LoVo (cell line): ENCODE data around the gene DXO.
"Not testable (repeated sequence)": the region's sequence is repeated elsewhere in the genome, so short reads cannot be mapped to it uniquely, and the experiment has no call there.

Source experiments
- DNase-seq: peaks from one replicate; pipeline ENCODE4 v3.0.0-alpha.2; 2016; ENCODE audit warnings: low spot score

The DXO gene

DNA sequence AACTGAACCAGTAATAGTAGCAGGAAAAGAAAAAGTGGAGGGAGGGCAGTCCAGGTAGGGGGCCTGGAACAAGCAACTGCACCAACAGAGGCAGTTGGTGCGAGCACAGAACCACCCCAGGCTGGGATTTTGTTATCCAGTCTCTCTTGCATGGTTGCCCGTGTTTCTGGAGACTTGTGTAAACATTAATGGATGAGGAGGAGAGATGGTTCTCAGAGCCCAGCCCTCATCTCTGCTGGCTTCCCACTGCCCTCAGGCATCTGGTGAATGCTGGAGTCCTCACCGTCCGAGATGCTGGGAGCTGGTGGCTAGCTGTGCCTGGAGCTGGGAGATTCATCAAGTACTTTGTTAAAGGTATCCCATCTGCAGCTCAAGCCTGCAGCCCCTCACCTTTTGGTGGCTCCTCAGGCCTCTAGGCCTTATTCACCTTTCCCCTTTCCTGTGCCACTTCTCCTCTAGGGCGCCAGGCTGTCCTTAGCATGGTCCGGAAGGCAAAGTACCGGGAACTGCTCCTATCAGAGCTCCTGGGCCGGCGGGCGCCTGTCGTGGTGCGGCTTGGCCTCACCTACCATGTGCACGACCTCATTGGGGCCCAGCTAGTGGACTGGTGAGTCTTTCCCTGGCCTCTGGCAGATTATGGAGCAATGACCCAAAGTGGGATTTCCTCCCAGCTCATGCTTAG lies 8.4 kb upstream of the DXO start:
- DNase-seq = not testable (repeated sequence)

DNA sequence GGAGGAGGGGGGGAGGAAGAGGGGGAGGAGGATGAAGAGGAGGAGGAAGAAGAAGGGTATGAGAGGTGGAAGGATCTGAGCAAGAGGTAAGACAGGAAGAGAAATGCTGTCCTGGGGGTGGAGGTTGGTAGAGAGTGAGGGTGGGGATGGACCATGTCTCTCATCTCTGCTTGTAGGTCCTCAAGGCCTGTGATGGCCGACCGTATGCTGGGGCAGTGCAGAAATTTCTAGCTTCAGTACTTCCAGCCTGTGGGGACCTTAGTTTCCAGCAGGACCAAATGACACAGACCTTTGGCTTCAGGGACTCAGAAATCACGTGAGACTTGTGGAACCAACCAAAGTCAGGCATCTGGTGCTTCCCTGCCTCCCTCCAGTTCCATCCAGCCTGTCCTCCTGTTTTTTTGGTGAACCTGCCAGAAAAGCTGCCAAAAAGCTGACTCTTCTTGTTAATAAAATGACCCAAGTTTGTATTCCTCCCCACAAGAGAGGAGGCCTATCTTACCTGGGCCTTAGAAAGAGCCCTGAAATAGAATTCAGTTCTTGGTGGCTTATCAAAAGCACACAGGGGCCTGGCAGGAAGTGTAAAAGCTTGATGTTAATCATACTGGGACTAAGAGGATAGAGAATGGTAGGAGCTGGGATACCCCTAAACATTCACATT lies 7.4 kb upstream of the DXO start:
- DNase-seq = no peak

DNA sequence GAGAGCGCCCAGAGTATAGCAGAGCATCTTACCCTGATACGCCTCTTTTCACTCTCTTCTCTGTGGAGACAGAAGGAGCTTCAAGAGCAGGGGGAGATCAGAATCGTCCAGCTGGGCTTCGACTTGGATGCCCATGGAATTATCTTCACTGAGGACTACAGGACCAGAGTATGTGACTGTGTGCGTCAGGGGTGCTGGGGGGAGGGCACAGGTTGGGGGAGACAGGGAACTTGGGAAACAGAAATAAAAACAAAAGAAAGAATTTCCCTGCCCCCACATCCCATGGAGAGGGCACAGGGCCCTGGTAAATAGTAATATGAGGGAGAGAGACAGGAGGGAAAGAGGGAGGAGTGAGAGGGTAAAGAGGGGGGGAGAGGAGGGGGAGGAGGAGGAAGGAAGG lies 6.9 kb upstream of the DXO start:
- DNase-seq = no peak

DNA sequence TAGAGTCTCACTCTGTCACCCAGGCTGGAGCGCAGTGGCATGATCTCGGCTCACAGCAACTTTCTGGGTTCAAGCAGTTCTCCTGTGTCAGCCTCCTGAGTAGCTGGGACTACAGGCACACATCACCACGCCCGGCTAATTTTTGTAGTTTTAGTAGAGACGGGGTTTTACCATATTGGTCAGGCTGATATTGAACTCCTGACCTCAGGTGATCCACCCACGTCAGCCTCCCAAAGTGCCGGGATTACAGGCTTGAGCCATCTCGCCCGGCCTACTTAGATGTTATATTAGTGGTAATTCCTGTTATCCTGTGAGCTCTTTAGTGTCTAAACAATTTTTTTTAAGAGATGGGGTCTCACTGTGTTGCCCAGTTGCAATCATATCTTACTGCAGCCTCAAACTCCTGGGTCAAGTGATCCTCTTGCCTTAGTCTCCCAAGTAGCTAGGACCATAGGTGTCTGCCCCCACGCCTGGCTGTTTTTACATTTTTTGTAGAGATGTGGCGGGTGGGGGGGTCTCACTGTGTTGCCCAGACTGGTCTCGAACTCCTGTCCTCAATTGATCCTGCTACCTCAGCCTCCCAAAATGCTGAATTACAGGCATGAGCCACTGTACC lies 6.0 kb upstream of the DXO start:
- no peak for DNase-seq

DNA sequence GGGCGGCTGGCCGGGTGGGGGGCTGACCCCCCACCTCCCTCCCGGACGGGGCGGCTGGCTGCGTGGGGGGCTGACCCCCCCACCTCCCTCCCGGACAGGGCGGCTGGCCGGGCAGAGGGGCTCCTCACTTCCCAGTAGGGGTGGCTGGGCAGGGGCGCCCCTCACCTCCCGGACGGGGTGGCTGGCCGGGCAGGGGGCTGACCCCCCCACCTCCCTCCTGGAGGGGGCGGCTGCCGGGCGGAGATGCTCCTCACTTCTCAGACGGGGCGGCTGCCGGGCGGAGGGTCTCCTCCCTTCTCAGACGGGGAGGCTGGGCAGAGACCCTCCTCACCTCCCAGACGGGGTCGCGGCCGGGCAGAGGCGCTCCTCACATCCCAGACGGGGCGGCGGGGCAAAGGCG lies 4.1 kb upstream of the DXO start:
- not testable (repeated sequence) for DNase-seq

DNA sequence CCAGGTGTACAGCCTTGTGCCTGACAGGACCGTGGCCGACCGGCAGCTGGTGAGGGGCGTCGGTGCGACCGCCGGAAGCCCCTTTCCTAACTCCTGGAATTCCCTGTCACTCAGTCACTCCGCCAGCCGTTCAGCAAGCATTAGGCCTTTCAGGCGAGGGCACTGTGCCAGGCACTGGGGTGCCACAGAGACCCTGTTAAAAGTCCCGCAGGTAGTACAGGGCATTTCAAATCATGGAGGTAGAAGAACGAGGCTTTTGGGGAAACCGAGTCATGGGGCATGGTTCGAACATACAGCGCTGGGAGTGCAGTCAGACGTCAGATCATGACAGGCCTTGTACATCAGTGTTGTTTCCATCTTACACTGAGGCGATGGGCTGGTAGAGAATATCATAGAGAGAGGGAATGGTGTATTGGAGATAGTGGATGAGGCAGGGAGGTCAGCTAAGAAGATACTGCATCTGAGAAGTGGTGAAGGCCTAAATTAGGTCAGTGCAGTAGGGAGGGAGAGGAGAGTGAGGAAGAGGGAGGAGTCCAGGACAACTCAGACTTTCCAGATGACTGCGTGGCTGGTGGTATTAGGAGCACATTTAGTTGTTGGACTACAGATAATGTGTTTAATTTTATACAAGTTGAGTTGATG lies 892 bp upstream of the DXO start:
- DNase-seq = no peak

DNA sequence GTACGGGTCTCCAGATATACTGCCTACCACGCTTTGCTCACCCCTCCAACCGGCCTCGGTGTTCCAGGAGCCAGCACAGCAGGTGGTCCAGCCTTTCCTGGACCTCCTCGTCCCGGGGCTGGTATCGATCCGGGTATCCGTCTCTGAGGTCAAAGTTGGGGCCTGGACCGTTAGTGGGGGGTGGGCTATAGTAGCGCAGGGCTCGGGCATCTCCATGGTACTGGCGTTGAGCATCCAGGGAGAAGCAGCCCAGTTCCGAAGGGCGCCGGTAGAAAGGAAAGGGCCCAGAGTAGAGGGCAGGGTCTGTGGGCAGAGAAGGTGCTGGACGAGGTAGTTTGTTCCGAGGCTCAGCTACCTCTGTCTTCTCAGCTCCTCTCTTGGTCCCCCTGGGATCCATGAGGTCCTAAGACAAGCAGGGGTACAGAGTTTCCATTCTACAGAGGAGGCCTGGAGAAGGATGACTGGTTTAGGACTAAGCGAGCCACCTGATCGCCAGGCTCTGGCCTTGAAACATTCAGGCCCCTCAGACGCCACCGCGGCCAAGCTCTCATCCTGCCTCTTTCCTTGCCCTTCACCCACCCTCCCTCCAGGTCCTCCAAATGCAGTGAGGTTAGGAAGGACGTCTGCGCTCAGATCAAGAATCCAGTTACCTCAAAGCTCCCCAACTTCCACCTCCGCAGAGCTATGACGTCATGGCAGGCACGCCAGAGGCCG lies 502 bp downstream of the DXO start:
- DNase-seq = no peak

DNA sequence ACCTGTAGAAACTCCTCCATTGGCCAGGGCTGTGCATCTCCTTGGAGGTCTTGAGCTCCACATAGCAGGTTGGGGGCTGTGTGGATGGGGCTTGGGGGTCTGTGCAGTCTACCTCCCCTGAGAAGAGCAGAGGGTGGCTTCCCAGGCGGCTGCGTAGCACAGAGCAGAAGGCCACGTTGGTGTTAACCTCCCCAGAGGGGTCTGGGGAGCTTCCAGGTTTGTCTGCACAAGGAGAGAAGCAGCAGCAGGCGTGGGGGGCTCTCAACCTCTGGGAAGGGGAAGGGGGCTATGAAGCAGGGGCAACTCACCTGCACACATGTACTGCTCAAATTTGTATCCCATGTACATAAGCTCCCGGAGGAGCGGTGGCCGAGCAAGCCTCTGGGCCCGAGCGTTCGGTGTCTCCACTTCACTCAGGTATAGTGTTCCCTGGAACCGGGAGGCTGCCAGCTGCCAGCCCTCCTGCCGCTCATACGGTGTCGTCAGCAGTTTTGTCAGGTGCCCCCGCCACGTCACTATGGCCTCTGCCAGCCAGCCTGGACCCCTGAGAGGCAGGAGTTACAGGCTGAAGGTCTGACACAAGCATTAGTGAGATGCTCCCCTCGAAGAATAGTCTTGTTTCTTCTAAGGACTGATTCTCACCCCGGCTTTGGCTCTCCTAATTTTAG lies 1.2 kb downstream of the DXO start:
- no peak for DNase-seq

DNA sequence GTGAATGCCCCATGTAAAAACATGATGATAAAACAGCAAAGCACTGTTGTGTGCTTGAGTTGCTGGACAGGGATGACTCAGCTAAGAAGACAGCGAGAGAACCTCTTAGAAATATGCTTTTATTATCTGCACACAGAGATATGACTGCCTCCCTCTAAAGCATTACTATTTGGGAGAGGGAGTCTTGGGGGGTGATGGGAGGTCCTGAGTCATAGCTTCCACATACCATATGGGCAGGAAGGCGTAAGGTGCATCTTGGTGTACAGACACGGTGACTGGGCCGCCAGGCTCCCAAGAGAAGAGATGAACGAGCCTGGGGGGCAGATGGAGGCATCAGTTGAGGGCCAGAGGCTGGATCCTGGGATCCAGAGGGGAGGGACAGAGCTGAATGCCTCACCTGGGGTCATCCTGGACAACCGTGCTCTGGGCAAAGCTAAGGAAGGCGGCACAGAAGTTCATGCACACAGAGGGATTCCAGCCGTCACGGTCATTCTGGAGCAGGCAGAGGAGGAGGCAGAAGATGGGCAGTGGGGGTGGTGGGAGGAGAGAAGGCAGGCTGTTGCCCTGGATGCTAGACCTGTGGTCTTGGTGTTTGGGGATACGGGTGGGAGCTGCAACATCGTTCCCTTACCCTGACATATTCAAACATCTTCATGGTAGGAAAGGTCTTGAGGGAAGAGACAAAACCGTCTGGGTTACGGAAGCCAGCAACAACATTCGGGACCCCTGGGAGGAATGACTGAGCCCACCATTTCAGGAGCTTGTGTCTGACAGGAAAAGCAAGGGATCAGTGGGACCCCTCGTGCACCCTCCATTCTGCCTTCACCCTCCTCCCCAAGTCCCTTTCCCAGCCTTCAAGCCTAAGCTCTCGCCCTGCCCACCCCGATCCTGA lies 2.0 kb downstream of the DXO start:
- no peak for DNase-seq

DNA sequence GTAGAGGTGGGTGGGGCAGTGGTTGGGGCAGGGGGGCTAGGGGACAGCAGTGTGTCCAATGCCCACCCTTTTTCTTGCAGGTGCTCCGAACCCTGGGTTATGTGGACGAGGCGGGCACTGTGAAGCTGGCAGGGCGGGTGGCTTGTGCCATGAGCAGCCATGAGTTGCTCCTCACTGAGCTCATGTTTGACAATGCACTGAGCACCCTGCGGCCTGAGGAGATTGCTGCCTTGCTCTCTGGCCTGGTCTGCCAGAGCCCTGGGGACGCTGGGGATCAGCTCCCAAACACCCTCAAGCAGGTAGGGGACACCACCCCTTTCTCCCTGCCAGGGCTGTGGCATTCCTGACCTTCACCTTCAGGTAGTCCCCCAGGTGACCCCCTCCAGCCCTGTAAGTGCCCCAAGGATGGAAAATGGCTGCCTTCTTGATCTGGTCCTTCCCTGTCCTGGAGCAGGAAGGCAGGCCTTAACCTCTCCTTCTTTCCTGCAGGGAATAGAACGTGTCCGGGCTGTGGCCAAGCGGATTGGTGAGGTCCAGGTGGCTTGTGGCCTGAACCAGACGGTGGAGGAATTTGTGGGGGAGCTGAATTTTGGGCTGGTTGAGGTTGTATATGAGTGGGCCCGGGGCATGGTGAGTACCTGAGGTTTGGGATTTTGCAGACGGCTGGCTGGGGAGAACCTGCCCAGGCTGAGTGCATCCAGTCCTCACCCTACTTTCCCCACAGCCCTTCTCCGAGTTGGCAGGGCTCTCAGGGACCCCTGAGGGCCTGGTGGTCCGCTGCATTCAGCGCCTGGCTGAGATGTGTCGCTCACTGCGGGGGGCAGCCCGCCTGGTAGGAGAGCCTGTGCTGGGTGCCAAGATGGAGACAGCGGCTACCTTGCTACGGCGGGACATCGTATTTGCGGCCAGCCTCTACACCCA lies 2.9 kb downstream of the DXO start:
- no peak for DNase-seq

DNA sequence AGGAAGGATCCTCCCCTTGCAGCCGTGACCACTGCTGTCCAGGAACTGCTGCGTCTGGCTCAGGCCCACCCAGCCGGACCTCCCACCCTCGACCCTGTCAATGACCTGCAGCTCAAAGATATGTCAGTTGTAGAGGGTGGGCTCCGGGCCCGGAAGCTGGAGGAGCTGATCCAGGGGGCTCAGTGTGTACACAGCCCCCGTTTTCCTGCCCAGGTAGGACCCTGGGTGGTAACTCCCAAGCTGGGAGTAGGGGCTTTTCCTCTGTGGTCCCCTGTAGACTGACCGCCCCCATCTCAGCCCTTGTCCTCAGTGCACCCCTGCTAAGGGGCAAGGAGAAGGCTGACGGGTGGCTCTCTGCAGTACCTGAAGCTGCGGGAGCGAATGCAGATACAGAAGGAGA lies 3.6 kb downstream of the DXO start:
- DNase-seq = no peak

DNA sequence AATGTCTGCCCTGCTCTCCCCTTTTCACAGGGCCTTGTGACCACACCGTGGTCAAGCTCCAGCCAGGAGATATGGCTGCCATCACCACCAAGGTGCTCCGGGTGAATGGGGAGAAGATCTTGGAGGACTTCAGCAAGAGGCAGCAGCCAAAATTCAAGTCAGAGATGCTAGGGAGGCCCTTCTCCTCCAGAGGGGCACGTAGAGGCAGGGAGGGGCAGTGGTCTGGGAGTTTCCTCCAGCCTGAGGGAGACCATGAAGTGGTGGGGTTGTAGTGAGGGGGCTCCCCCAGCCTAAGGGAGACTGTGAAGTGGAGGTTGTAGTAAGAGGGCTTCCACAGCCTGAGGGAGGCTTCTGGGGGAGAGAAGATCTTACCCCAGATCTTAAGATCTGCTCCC lies 4.0 kb downstream of the DXO start:
- no peak for DNase-seq

DNA sequence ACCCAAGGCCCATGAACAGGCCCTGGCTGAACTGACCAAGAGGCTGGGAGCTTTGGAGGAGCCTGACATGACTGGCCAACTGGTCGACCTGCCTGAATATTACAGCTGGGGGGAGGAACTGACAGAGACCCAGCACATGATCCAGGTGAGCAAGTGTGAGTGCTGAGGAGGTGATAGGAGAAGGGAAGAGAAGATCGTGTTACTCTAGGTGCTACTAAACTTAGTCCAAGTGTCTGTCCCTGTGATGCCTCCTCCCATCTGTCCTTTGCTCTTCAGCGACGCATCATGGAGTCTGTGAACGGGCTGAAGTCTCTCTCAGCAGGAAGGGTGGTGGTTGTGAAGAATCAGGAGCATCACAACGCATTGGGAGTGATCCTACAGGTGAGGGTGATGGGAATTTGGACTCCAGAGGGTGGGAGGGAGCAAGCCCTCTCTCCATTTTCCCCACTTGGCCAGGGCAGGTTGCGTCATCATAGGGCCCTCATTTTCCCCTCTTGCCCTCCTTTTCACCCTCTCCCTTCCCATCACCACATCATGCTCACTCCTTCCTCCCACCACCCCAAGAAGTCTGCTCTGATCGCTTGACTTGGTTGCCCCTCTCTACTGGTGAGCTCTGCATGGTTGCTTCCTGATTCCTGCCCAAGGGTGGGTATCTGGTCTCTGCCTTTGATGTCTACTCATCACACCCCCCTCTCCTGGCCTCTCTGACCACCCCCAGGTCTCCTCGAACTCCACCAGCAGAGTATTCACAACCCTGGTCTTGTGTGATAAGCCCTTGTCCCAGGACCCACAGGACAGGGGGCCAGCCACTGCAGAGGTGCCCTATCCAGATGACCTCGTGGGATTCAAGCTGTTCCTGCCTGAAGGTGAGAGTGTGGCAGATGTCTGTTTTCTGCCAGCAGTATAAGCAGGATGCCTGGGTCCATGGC lies 4.7 kb downstream of the DXO start:
- DNase-seq = no peak

DNA sequence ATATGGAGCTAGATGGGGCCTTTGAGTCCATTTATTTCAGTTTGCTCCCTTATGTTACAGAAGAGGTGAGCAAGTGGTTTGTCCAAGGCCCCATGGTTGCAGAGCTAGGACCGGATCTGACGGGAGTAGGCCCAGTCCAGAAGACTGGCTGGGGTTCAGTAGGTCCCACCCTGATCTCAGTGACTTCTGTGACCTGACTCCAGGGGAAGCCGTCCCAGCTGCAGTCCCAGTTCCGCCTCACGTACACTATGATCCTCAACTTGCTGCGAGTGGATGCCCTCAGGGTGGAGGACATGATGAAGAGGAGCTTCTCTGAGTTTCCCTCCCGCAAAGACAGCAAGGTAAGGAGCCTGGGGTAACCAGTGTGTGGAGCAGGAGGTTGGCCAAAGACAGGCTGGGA lies 5.4 kb downstream of the DXO start:
- no peak for DNase-seq

DNA sequence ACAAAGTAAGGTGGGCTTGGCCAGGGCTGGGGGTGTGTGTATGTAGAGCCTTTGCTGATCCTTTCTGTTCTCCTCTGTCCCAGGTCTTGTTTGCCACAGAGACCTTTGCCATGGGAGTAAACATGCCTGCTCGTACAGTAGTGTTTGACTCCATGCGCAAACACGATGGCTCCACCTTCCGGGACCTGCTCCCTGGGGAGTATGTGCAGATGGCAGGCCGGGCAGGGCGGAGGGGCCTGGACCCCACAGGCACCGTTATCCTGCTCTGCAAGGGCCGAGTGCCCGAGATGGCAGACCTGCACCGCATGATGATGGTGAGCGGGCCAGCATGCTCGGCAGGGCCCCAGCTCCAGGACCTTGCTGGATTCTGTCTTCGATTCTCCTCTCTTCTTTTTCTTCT lies 6.2 kb downstream of the DXO start:
- DNase-seq = no peak

DNA sequence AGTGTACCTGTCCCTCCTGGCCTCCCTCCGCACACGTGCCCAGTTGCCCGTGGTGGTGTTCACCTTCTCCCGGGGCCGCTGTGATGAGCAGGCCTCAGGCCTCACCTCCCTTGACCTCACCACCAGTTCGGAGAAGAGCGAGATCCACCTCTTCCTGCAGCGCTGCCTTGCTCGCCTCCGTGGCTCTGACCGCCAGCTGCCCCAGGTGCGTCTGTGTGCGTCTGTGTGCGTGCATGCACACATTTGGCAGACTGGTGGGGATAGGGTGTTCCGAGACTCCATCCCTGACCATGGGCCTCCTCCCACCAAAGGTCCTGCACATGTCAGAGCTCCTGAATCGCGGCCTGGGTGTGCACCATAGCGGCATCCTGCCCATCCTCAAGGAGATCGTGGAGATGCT lies 8.0 kb downstream of the DXO start:
- no peak for DNase-seq

DNA sequence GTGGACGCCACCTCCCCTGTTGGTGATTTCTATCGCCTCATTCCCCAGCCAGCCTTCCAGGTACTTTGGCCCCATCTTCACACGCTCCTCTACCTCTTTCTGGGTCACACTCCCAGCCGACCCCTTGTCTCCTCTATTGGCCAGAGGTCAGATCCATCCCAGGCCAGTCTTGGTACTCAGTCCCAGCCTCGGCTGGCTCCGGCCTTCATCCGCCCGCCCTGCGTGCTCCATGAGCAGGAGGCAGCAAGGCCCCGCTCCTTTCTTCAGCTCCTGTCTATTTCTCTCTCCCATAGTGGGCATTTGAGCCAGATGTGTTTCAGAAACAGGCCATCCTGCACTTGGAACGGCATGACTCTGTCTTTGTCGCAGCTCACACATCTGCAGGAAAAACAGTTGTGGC lies 10.3 kb downstream of the DXO start:
- DNase-seq = no peak
